NCI-H1694 (cell line): ENCODE data around the gene KCNE5.
"Not testable (repeated sequence)": the region's sequence is repeated elsewhere in the genome, so short reads cannot be mapped to it uniquely, and the experiment has no call there.

Experiments used
- DNase-seq: peaks from one replicate; lab custom pipeline; 2025; lab: John Stamatoyannopoulos, UW

KCNE5 gene

GRCh38 chrX:109624641-109625616 lies at the start of gene KCNE5:
Gene KCNE5 (minus strand): TSS chrX:109625172. CDS start chrX:109625020, 152 bp downstream.
- no peak for DNase-seq

- no peak for DNase-seq
Observed at GRCh38 chrX:109672239-109672638, 47.3 kb upstream of the KCNE5 start.

GRCh38 chrX:109671170-109671569 lies 46.2 kb upstream of the KCNE5 start:
- DNase-seq: not testable (repeated sequence)

- DNase-seq: no peak
Observed at GRCh38 chrX:109667986-109668385, 43.0 kb upstream of the KCNE5 start.

GRCh38 chrX:109660435-109661143 lies 35.6 kb upstream of the KCNE5 start:
- DNase-seq: no peak

GRCh38 chrX:109658391-109658790 lies 33.4 kb upstream of the KCNE5 start:
- no peak for DNase-seq

- DNase-seq: not testable (repeated sequence)
Observed at GRCh38 chrX:109657364-109657763, 32.4 kb upstream of the KCNE5 start.

- DNase-seq: no peak
Observed at GRCh38 chrX:109656774-109657173, 31.8 kb upstream of the KCNE5 start.

- DNase-seq: no peak
Observed at GRCh38 chrX:109655502-109656201, 30.7 kb upstream of the KCNE5 start.

- no peak for DNase-seq
Observed at GRCh38 chrX:109654516-109655109, 29.6 kb upstream of the KCNE5 start.

GRCh38 chrX:109644671-109645070 lies 19.7 kb upstream of the KCNE5 start:
- not testable (repeated sequence) for DNase-seq

- no peak for DNase-seq
Observed at GRCh38 chrX:109643687-109644086, 18.7 kb upstream of the KCNE5 start.

- DNase-seq: no peak
Observed at GRCh38 chrX:109638158-109638557, 13.2 kb upstream of the KCNE5 start.

GRCh38 chrX:109637477-109637876 lies 12.5 kb upstream of the KCNE5 start:
- not testable (repeated sequence) for DNase-seq

- DNase-seq: peak; percentile 26
Observed at GRCh38 chrX:109635146-109635545, 10.2 kb upstream of the KCNE5 start.

GRCh38 chrX:109632906-109633504 lies 8.0 kb upstream of the KCNE5 start:
- no peak for DNase-seq

- peak; percentile 3 for DNase-seq
Observed at GRCh38 chrX:109629310-109629709, 4.3 kb upstream of the KCNE5 start.

- no peak for DNase-seq
Observed at GRCh38 chrX:109626637-109627036, 1.7 kb upstream of the KCNE5 start.

GRCh38 chrX:109623997-109624396 lies 975 bp downstream of the KCNE5 start:
- DNase-seq: no peak

GRCh38 chrX:109622270-109622669 lies 2.7 kb downstream of the KCNE5 start:
- no peak for DNase-seq

- no peak for DNase-seq
Observed at GRCh38 chrX:109619771-109620170, 5.2 kb downstream of the KCNE5 start.
